Measurements from ENCODE around the gene TAGLN2.
"Not testable (repeated sequence)": the region's sequence is repeated elsewhere in the genome, so short reads cannot be mapped to it uniquely, and the experiment has no call there.

Gene TAGLN2

DNA sequence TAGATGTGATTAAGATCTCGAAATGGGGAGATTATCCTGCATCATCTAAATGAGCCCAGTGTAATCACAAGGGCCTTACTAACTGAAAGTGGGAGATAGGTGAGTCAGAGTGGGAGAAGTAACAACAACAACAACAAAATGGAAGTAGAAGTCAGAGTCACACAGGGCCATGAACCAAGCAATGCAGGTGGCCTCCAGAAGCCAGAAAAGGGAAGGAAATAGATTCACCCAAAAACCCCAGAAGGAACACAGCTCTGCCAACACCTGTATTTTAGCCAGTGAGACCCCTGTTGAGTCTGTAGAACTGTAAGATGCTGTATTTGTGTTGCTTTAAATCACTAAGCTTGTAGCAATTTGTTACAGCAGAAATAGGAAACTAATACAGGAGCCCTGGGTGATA lies 4.1 kb downstream of the TAGLN2 start:
- DNase-seq (ENCODE audit: low read depth), result no peak

DNA sequence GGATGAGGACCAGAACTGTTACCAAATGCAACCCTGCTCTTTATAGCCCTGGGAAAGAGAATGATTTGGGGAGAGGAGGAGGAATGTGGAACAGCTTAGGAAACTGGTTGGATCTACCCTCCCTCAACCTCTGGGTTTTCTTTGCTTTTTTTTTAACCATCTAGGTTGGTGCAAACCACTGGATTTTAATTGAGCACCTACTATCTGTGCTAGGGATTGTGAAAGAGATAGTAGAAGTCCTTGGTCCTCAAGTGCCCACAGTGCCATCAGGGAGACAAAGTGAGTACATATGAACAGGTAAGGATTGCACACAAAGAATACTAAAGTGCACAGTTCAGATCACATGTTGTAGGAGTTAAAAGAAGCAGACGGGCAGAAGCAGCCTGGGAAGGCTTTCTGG lies 4.7 kb downstream of the TAGLN2 start:
- DNase-seq (ENCODE audit: low read depth), result no peak

DNA sequence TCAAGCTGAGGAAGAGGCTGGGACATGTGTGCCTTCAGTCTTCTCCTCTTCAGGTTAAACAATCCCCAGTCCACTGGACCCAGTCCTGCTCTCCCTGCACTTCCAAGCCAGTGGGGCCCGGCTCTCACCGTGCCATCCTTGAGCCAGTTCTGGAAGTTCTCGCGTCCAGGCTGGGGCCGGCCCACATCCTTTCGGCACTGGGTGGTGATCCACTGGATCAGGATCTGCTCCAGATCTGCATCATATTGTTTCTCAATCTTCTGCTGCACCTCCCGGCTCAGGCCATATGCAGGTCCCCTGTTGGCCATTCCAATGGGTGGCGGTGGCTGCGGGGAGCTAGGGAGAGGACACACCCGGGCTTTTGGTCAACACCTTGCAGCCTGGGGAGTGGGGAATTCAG lies 5.1 kb downstream of the TAGLN2 start:
- DNase-seq (ENCODE audit: low read depth), result no peak

DNA sequence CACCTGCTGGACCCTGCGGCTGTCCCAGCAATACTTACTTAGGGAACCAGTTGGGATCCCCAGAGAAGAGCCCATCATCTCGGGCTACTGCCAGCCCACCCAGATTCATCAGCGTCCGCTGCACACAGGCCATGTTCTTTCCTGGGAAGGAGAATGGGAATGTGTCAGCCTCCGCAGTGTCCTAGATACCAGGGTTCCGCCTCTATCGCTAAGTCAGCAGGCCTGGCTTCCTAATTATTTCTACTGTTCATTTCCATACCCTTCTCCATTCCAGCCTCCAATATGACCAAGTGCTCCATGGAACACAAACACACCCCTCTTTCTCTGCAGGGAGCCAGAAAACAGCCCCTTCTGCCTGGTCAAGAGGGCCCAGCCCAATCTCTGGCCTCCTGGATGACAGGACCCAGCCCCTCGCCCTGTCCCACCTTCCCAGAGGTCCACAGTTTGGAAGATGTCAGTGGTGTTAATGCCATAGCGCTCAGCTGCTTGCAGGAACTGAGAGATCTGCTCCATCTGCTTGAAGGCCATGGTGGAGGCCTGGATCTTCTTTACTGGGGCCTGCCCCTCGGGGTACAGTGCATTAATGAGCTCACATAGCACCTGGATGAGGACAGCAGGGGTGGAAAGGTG lies 6.0 kb downstream of the TAGLN2 start:
- DNase-seq (ENCODE audit: low read depth), result no peak

DNA sequence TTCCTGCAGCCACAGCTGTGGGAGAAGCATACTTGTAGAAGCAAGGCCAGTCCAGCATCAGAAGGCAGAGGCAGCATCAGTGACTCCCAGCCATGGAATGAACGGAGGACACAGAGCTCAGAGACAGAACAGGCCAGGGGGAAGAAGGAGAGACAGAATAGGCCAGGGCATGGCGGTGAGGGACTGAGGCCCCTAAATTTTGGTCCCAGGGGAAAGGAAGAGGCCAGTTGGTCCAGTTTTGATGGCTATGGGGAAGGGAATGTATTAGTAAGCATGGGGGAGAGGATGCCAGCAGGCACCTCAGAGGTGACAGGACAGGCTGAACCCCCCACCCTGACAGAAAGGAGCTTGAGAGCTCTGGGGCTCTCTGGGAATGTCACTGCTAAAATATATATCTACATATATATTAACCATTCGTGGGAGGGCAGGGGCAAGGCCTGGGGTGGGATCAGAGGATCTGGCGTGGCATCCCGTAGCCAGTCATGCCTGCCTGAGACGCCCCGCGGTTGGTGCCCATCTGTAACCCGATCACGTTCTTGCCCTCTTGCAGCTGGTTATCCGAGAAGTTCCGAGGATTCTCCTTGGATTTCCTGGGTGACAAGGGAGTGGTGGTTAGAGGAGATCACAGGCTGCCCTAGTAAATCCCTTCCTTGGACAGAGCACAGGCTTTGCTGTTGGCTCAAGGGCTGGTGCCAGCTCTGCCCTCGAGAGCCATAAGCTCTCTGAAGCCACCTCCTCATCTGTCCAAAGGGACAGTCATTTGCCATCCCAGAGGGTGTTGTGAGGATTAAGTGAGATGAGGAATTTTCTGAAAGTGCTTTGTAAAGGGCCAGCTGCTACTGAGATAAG lies 6.7 kb downstream of the TAGLN2 start:
- DNase-seq (ENCODE audit: low read depth), result no peak

- DNase-seq (ENCODE audit: low read depth), result no peak
These were observed 7.6 kb downstream of the TAGLN2 start for GRCh38 chr1:159917533-159918351.

DNA sequence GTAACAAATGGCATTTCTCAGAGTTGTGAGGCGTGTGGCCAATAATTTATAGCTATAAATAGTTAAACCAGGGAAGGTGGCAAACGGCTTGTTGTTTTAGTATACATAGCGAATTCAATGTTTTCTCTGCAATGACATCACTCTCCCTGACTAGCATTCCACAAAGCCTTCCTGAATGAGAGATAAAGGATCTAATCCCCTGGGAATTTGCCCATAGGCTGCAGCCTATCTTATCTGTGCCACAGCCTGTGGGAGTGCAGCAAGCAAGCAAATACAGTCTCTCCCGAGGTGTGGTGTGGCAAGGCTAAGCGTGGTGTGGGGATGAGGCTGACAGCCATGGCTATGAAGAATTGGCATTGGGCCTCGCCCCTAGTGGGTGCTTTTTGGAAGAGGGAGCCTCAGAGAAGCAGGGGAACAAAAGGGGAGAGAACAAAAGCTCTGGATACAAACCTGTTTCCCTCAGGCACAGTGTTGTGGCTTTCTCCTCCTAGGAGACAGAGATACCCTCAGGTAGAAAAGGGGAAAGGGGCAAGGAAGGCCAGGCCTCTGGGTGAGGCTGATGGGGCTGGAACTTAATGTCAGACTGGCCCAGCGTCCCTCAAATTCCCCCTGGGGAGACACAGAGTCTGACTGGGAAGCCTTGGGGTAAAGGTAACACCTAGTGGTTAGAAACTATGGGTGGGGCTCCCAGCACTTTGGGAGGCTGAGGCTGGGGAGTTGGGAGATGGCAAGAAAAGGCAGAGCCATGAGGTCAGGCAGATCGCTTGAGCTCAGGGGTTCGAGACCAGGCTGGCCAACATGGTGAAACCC lies 8.9 kb downstream of the TAGLN2 start:
- DNase-seq (ENCODE audit: low read depth), result peak; percentile 63

DNA sequence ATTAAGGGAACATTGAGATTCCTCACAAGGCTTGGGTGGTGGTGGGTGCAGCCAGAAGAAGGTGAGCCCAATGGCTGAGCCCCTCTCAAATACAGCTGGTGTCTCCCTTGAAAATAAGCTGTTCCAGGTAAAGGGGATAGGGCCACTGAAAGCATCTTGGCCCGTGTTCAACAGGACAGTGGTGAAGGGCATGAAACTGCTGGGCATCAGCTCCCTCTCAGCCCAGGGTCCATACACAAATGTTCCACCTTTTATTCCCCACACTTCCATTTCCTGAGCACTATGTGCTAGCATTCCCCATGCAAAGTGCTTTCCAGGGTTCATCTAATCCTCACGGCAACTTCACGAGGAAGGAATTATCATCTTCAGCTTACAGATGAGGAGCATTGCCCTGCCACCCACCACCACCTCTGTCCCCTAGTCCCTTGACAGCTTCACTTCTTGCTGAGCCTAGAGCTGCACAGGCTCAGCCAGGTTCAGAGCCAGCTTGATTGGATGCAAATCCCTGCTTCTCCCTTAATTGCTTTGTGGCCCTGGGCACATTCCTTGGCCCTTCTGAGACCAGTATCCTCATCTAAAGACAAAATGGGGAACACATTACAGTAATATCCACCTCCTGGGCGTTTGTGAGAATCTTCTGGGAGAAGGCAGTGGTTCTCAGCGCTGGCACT lies 9.6 kb downstream of the TAGLN2 start:
- no peak for DNase-seq (ENCODE audit: low read depth)

DNA sequence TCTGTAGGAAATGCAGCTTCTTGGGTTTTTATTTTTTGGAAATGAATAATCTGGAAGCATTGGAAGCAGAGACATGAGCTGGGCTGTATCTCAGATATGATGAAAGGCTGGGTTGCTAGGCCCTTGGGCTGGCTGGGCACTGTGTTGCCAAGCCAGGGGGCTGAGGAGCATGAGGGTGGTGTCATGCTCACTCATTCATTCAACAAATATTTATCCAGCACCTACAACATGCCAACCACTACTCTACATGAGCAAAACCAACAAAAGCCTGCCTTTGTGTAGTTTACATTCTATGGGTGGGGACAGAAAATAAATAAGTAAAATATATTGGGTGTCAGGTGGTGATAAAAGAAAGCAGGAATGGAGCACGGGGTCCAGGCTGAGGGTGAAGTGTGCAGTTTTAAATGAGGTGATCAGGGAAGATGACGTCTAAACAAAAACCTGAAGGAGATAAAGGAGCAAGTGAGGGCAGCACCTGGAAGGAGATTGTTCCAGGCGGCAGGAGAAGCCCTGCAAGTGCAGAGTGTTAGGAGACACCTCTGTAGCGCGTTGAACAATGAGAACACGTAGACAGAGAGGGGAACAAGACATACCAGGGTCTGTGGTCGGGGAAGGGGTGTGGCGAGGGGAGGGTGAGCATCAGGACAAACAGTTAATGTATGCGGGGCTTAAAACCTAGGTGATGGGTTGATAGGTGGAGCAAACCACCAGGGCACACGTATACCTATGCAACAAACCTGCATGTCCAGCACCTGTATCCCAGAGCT lies 10.9 kb downstream of the TAGLN2 start:
- DNase-seq (ENCODE audit: low read depth), result no peak

DNA sequence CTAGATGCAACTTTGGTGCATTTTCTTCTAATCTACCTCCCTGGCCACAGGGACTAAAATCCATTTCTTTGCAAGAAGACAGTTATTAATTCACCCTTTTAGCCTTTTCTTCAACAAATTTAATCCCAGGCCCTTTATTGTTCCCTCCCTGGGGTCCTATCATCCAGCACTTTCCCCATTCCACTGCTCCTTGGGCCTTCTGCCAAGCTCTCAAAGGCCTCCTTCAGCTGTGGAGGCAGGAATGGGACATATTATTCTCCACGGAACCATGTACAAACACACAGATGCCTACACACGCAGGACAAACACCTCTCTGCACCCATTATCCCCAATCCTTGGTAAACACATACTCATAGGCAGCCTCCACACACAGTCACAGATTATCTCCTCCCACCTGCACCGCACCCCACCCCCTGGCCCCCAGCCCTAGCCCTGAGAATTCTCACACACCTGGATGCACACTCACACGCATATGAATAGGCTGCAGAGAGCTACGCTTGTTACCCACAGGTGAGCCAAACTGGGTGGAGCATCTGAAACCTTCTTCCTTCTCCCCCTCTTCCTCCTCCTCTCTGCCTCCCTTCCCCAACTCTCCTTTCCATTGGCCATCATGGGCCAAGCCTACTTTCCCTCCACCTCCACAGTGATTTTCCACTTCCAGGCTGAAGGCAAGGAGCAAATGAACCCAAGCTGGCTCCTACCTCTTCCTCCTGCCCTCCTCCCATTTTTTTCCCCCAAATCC lies 11.7 kb downstream of the TAGLN2 start:
- DNase-seq (ENCODE audit: low read depth), result no peak

- DNase-seq (ENCODE audit: low read depth), result no peak
These were observed 13.8 kb downstream of the TAGLN2 start for GRCh38 chr1:159911326-159912070.

DNA sequence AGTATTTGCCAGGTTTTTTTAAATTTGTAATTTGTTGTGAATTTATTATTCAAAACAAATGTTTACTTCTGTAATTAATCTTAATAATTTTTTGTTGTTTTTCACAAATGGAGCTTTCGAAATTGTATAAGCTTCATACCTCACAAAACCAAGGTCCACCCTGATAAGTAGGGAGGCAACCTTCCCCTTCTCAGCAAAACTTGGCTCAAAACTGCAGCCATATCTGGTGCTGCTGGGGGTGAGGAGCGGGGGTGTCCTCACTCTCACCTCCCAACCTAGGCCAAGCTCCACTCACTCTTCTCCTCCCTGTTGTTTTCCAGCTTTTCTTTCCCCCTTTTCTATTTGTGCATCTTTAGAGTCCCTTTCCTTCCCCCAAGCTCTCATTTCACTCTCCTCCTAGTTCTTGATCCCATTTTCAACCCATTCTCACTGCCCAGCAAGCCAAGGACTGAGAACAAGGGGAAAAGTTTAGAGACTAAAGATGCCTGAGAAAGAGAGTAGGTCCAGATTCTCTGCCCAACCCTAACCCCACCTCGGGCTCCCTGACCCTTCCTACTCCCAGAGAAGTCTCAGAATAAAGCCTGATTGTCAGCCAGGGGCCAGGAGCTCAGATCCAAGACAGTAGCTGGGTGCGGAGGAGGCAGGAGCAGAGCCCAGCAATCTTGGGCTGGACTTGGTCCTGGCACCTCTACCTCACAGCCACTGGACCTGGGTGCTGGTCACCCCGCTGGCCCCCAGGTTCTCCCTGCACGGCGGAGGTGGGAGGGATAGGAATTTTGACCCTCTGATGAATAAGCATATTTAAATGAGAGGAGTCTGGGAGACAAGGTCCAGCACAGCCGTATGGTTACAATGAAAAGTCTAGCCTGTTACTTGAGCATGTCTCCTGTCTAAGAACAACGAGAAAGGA lies 17.0 kb downstream of the TAGLN2 start:
- no peak for DNase-seq (ENCODE audit: low read depth)

DNA sequence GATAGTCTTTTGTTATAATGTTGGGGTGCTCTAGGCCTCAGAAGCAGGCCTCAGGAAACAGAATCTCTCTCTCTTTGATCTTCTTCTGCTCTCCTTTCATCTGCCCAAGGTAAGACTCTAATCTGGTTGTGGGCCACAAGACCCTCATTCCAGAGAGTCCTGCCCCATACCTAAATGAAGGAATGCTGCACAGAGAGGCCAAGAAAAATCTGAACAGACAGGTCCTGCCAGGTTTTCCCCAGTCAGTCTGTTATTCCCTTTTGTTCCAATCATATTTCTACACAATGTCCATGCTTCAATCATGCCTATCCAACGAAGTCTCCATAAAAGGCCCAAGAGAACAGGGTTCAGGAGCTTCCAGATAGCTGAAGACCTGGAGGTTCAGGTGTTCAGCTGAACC lies 18.3 kb downstream of the TAGLN2 start:
- DNase-seq (ENCODE audit: low read depth), result no peak

- not testable (repeated sequence) for DNase-seq (ENCODE audit: low read depth)
These were observed 21.3 kb downstream of the TAGLN2 start for GRCh38 chr1:159904036-159904435.

- no peak for DNase-seq (ENCODE audit: low read depth)
These were observed 22.8 kb downstream of the TAGLN2 start for GRCh38 chr1:159902541-159902940.

- DNase-seq (ENCODE audit: low read depth), result no peak
These were observed 24.4 kb downstream of the TAGLN2 start for GRCh38 chr1:159900755-159901360.

GRCh38 chr1:159900086-159900680 lies 25.1 kb downstream of the TAGLN2 start, which contains the start of gene CFAP45:
Gene CFAP45, minus strand, starts transcription at chr1:159900165. Its CDS starts 67 bp downstream, at chr1:159900098.
- no peak for DNase-seq (ENCODE audit: low read depth)

All from non-pigmented ciliary epithelial cell (primary cell).